HG03196 (cell line): ENCODE measurements around the gene LCE2D.
"Not testable (repeated sequence)": the region's sequence is repeated elsewhere in the genome, so short reads cannot be mapped to it uniquely, and the experiment has no call there.

ENCODE experiments used
- ATAC-seq: cut with Tn5 transposase; IDR thresholded peaks from one replicate; pipeline ENCODE4 v1.9.1; 2021; ENCODE audit not compliant: unreplicated experiment

The LCE2D gene

GRCh38 chr1:152663098-152663497 is at the start of gene LCE2D:
LCE2D (plus strand) TSS chr1:152663380; CDS start chr1:152664106, 726 bp downstream.
- ATAC-seq, result no peak

DNA sequence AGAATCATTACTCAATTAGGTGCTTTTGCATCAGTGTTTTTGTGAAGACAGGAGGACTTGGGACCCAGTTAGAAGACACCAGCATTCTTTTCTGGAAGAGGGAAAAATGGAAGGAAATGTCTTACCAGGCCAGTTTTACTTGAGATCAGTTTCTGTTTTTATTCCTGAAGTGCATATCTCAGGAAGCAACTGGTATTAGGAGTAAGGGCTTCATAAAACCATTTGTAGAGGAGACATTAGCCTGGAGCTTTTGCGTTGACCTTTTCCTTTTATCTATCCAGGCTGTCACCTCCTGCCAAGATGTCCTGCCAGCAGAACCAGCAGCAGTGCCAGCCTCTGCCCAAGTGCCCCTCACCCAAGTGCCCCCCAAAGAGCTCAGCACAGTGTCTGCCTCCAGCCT is 49.7 kb upstream of the LCE2D start, which contains the start of gene LCE3B:
LCE3B (plus strand) TSS at position 301 of the 400 bp plus-strand sequence; CDS start at position 301, 0 bp downstream.
- ATAC-seq, result no peak

- ATAC-seq, result no peak
Measured at GRCh38 chr1:152621993-152622392, 41.2 kb upstream of the LCE2D start.

DNA sequence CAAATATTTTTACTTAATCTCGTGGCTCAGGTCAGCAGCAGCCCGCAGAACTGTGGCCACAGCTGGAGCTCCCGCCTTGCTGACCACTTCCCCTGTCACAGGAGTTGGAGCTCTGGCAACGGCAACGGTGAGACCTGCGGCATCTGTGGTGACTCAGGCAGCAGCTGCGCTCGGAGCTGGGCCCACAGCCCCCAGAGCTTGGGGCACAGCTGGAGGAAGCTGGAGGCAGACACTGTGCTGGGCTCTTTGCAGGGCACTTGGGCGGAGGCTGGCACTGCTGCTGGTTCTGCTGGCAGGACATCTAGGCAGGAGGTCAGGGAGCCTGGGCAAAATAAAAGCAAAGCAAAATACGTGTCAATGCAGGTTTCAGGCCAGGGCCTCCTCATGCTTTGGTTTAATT is 40.4 kb upstream of the LCE2D start, which contains the start of gene LCE3A:
LCE3A (minus strand) TSS at position 301 of the 400 bp plus-strand sequence; CDS start at position 301, 0 bp downstream.
- ATAC-seq, result no peak

GRCh38 chr1:152623203-152623844 is 39.9 kb upstream of the LCE2D start:
- no peak for ATAC-seq

DNA sequence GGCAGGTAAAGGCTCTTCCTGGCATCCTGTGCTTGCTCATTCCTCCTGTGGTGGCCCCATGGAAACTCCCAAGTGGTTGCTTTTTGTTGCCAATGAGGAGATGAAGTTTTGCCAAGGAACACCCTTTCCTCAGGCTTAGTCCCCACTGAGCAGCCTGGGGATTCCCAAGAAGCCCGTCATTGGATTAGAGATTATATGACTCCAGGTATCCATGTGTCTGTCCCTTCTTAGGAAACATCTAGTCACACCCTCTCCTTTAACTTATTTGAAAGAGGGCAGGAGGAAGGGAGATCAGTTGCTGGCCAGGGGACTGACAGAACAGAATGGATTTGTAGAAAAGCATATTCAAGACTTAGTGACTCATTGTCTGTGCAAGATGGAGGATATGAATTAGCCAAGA is 36.4 kb upstream of the LCE2D start:
- no peak for ATAC-seq

DNA sequence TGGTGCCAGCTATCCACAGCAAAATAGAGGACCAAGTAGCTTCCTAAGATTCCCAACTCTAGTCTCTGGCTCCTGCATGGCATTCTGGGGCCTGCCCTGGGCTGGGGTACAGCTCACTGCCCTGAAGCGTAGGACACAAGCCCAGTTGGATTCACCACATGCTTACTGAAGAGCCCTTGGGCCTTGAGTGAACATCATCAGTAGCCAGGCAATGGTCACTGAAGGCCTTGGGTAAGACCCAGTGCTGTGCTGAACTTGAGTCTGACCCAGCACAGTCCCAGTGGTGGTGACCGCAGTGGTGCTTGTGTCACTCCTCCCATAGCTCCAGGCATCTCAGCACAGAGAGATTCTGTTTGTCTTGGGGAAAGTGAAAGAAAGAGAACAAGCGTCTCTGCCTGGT is 32.6 kb upstream of the LCE2D start:
- ATAC-seq, result no peak

DNA sequence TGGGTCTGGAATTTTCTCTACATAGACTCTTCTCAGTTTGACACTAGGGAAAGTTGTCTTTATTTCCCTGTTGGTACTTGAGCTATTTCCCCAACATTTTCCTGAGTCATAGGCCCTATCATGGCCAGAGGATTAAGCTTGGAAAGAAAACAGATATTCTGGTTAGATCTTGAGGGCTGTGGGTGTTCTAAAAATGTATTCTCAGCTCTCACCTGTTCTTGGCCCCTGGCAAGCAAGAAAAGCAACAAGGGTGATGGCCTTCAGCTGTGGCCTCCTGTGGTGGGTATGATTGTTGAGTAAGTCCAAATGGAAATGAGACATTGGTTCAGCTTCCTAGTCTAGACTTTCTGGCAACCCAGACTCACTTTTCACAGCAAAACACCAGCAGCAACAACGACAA is 22.8 kb upstream of the LCE2D start:
- no peak for ATAC-seq

DNA sequence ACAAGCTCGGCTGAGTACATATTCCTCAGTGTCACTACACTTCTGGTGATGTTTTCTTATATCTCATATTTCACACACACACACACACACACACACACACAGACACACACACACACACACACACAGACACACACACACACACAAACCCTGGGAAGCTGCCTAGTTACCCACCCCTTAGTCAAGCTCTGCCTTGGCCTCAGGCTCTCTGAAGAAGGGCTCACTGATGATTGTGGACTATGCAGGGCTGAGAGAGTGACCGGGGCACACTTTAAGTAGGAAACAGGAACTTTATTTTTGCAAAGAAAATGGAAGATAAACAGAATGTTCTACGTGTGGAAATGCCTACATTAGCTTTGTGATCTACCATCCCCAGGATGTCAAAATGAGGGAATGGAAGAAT is 19.2 kb upstream of the LCE2D start:
- no peak for ATAC-seq

DNA sequence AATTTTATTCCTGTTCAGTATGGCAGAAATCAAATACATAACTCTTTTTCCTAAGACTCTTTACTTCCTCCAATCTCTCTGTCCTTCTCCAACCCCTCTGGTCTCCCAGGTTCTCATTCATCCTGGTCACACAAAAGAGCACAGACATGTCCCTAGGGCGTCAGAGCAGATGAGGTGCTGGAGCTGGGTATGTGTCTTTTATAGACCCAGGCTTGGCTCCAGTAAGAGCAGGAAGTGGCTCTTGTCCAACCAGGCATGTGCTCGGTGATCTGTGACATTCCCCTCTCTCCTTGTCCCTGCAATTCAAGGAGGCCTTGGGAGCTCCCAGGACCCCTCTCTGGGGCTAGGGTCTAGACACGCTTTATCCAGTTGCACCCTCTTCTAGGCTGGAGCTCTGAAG is 18.0 kb upstream of the LCE2D start:
- ATAC-seq, result no peak

- no peak for ATAC-seq
Measured at GRCh38 chr1:152646656-152647055, 16.5 kb upstream of the LCE2D start.

GRCh38 chr1:152654110-152654509 is 9.1 kb upstream of the LCE2D start:
- no peak for ATAC-seq

DNA sequence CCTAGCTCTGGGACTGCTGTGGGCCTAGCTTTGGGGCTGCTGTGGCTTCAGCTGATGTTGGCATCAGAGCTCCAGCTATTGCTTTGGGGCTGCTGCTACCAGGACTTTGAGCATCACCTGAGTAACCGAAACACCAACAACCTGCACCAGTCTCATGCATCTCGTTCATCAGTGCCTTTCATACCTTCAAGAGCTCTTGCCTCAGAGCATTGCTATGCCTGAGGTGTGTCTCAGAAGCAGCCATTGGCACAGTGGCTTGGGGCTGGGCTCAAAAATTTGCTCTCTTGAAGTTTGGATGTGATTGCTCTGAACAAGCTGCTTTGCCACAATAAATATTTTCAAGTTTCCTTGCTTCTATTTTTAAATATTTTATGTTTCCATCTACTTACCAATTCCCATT is 6.7 kb upstream of the LCE2D start:
- no peak for ATAC-seq

DNA sequence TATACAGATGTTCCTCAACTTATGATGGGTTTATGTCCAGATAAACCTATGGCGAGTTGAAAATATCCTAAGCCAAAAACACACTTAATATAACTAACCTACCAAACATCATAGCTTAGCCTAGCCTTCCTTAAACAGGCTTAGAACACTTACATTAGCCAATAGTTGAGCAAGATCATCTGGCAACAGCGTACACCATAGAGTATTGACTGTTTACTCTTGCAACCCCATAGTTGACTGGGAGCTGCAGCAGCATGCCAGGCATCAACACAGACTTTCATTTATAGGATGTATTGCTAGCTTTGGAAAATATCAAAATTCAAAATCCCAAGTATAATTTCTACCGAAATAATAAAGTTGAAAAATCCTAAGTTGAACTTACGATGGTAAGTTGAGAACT is 5.5 kb upstream of the LCE2D start:
- no peak for ATAC-seq

- no peak for ATAC-seq
Measured at GRCh38 chr1:152658649-152659048, 4.5 kb upstream of the LCE2D start.

DNA sequence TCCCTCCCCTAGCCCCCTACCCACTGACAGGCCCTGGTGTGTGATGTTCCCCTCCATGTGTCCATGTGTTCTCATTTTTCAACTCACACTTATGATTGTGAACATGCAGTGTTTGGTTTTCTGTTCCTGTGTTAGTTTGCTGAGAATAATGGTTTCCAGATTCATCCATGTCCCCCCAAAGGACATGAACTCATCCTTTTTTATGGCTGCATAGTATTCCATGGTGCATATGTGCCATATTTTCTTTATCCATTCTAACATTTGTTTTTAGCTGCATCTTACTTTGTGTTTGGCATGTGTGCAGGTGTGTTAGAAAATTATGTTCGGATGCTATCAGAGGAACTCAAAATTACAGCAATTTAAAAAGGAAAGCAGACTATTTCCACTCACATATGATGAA is 3.0 kb downstream of the LCE2D start:
- ATAC-seq, result not testable (repeated sequence)

DNA sequence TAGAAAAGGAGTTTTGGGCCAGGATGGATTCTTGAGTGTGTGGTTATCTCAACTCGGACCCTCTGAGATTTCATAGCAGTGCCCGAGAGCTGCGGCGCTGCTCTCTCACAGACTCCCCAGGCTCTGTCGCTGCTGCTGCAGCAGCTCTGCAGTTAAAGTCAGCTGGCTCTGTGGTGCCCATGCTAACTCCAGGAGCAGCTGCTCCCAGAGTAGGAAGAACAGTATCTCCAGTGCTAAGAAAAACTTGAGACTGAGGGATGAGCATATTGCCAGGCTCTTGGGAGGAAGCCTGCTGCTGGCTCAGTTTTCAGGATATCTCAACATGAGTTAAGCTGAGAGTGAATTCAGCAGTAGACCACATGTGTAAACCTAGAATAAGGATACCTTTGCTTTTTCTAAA is 4.5 kb downstream of the LCE2D start:
- ATAC-seq, result no peak

DNA sequence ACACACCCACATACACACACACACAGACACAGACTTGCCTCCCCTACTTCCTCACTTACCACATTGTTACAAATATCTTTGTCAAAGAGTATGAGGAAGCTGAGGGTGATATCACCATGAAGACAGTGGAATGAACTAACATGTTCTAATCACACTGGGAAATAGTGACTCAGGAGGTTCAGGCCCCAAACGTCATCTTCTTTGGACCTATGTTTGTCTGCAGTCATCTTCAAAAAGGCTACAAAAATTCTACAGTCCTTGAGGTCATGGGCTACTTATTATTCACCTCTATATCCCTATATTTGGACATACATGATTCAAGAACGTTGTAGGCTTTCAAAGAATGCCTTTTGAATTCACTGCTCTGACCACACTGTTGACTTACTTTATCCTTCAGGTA is 9.8 kb downstream of the LCE2D start:
- no peak for ATAC-seq

GRCh38 chr1:152674983-152675382 is 11.8 kb downstream of the LCE2D start, which contains the start of gene LCE2C:
LCE2C (plus strand) TSS chr1:152675279; CDS start chr1:152676016, 737 bp downstream.
- ATAC-seq, result not testable (repeated sequence)

GRCh38 chr1:152679459-152679858 is 16.3 kb downstream of the LCE2D start:
- no peak for ATAC-seq

- ATAC-seq, result no peak
Measured at GRCh38 chr1:152681616-152682015, 18.4 kb downstream of the LCE2D start.

DNA sequence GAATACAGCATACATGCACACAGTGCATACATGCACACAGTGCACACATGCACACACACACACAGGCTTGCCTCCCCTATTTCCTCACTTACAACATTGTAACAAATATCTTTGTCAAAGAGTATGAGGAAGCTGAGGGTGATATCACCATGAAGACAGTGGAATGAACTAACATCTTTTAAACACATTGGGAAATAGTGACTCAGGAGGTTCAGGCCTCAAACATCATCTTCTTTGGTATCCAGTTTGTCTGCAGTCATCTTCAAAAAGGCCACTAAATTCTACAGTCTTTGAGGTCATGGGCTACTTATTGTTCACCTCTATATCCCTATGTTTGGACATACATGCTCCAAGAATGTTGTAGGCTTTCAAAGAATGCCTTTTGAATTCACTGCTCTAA is 20.7 kb downstream of the LCE2D start:
- ATAC-seq, result no peak

DNA sequence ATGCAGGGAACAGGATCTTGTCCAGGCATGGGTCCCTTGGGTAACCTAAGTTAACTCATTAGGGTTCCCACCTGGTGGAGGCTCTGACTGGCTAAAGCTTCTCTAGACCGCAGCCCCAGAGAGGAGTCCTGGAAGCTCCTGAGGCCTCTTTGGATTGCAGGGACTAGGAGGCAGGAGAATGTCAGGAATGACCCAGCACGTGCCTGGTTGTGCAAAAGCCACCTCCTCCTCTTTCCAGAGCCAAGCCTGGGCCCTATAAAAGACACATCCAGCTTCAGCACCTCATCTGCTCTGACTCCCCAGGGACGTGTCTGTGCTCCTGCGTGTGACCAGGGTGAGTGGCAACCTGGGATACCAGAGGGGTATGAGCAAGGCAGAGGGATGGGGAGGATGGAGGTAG is 22.6 kb downstream of the LCE2D start, which contains the start of gene LCE2B:
LCE2B (plus strand) TSS at position 301 of the 400 bp plus-strand sequence. CDS start 721 bp downstream, outside the sequence.
- not testable (repeated sequence) for ATAC-seq
